Gastrocnemius medialis (tissue), 4 donors: ENCODE measurements around the gene DDTL.
"Not testable (repeated sequence)": the region's sequence is repeated elsewhere in the genome, so short reads cannot be mapped to it uniquely, and the experiment has no call there.

Source experiments
- POLR2A ChIP-seq, 2 donors: fragments of 450-650 bp; IDR thresholded peaks; one replicate each; pipeline ENCODE4 v1.6.1; 2017; ENCODE audit warnings: antibody characterized with exemption in 2 of 2, mild to moderate bottlenecking in 2 of 2, moderate library complexity in 2 of 2
- TF ChIP-seq, protein P1 (sequence below), 5 experiments: fragments of 450-650 bp in 3 of 5; fragments of 200-600 bp in 2 of 5; sonication (generic) in 2 of 5; IDR thresholded peaks in 4 of 5; conservative IDR thresholded peaks in 1 of 5; 1 replicate in 4 of 5; 2 replicates in 1 of 5; pipeline ENCODE4 v1.5.1; 2016 to 2019; ENCODE audit warnings: antibody characterized with exemption in 5 of 5, mild to moderate bottlenecking in 3 of 5, moderate library complexity in 3 of 5

DNA sequence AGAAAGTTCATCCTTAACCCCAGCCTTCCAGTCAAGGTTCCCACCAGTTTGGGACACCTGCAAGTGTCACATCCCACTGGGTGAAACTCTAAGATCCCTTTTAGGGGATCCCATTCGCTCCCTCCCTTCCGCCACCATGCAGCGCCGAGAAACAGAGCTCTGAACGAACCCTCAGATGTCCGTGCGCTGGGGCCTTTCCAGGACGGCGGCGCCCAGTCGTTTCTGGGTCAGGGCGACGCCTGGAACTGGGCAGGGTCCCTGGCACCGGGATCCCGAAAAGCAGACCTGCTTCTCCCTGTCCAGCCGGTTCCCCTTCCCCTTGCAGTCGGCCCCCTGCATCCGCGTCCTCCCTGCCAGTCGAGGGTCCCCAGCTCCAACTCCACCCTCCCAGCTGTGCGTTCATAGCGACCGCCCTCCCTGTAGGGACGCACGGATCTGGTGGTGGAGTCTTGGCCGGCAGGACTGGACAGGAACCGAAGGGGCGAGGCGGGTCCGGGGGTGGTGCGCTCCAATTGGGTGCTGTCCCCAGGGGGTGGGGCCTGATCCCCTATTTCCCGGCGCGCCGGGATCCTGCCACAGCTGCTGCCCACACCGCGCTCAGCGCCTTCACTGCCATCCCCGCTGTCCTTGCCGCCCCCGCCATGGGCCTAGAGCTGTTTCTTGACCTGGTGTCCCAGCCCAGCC is 13.0 kb downstream of the DDTL start, which contains the start of gene GSTT2:
- TF ChIP-seq, protein P1, sequence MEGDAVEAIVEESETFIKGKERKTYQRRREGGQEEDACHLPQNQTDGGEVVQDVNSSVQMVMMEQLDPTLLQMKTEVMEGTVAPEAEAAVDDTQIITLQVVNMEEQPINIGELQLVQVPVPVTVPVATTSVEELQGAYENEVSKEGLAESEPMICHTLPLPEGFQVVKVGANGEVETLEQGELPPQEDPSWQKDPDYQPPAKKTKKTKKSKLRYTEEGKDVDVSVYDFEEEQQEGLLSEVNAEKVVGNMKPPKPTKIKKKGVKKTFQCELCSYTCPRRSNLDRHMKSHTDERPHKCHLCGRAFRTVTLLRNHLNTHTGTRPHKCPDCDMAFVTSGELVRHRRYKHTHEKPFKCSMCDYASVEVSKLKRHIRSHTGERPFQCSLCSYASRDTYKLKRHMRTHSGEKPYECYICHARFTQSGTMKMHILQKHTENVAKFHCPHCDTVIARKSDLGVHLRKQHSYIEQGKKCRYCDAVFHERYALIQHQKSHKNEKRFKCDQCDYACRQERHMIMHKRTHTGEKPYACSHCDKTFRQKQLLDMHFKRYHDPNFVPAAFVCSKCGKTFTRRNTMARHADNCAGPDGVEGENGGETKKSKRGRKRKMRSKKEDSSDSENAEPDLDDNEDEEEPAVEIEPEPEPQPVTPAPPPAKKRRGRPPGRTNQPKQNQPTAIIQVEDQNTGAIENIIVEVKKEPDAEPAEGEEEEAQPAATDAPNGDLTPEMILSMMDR (IDR thresholded peaks at IDR 0.05 in 4 of 5, conservative IDR thresholded peaks at IDR 0.05 in 1 of 5) = not testable (repeated sequence)
- not testable (repeated sequence) for TF ChIP-seq POLR2A (IDR thresholded peaks at IDR 0.05)
